Activated CD4-positive, alpha-beta T cell treated with anti-CD3 and anti-CD28 coated beads, Interleukin-2, amount 50 U/mL, for 1 hour (primary cell): ENCODE data around the gene STYK1.

ENCODE experiments used
- DNase-seq: peaks from one replicate; pipeline ENCODE4 v3.0.0-alpha.2; 2020

Gene STYK1

GRCh38 chr12:10673659-10674384, at the start of gene STYK1:
Gene STYK1, minus strand, starts transcription at chr12:10674052. Its CDS starts 39,434 bp downstream, at chr12:10634618.
- peak; percentile 68 for DNase-seq

- DNase-seq = peak; percentile 13
Measured at GRCh38 chr12:10722905-10723746, 49.3 kb upstream of the STYK1 start, which contains the start of gene YBX3. Gene YBX3, minus strand, starts transcription at chr12:10723323. Its CDS starts 212 bp downstream, at chr12:10723111.

- DNase-seq = peak; percentile 23
Measured at GRCh38 chr12:10722502-10722904, 48.7 kb upstream of the STYK1 start.

- DNase-seq = peak; percentile 19
Measured at GRCh38 chr12:10721651-10722501, 48.0 kb upstream of the STYK1 start.

GRCh38 chr12:10720974-10721650, 47.3 kb upstream of the STYK1 start:
- DNase-seq = no peak

GRCh38 chr12:10719482-10719881, 45.6 kb upstream of the STYK1 start:
- no peak for DNase-seq

- no peak for DNase-seq
Measured at GRCh38 chr12:10718279-10718821, 44.5 kb upstream of the STYK1 start.

- no peak for DNase-seq
Measured at GRCh38 chr12:10717410-10717809, 43.6 kb upstream of the STYK1 start.

GRCh38 chr12:10716704-10717315, 43.0 kb upstream of the STYK1 start:
- no peak for DNase-seq

GRCh38 chr12:10716277-10716676, 42.4 kb upstream of the STYK1 start:
- DNase-seq = no peak

- DNase-seq = no peak
Measured at GRCh38 chr12:10715491-10715890, 41.6 kb upstream of the STYK1 start.

- no peak for DNase-seq
Measured at GRCh38 chr12:10709808-10710207, 36.0 kb upstream of the STYK1 start.

- no peak for DNase-seq
Measured at GRCh38 chr12:10708862-10709261, 35.0 kb upstream of the STYK1 start.

- no peak for DNase-seq
Measured at GRCh38 chr12:10705655-10706054, 31.8 kb upstream of the STYK1 start.

GRCh38 chr12:10701843-10702242, 28.0 kb upstream of the STYK1 start:
- DNase-seq = no peak

GRCh38 chr12:10701131-10701681, 27.4 kb upstream of the STYK1 start:
- DNase-seq = peak; percentile 6

- no peak for DNase-seq
Measured at GRCh38 chr12:10700581-10700980, 26.7 kb upstream of the STYK1 start.

GRCh38 chr12:10697862-10698261, 24.0 kb upstream of the STYK1 start:
- DNase-seq = no peak

GRCh38 chr12:10697156-10697555, 23.3 kb upstream of the STYK1 start:
- no peak for DNase-seq

- DNase-seq = no peak
Measured at GRCh38 chr12:10690906-10691305, 17.1 kb upstream of the STYK1 start.

- no peak for DNase-seq
Measured at GRCh38 chr12:10689146-10689545, 15.3 kb upstream of the STYK1 start.
